ENCODE measurements around the gene SIAH3.
"Not testable (repeated sequence)": the region's sequence is repeated elsewhere in the genome, so short reads cannot be mapped to it uniquely, and the experiment has no call there.

DNA sequence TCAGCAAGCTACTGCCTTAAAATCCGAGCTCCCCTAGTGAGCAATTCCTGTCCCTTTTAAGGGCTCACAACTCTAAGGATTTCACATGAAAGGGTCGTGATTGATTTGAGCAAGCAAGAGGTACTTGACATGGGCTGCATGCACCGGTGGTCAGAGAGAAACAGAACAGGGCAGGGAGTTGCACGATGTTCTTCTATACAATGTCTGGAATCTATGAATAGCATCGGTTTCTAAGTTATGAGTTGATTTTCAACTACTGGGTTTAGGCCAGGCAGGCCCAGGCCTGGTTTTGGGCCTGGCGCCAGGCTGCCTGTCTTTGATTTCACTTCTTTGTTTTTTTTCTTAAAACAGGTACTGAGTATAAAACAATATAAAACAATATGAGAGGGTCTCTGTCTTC lies 19.6 kb upstream of the SIAH3 start:
- TF ChIP-seq, protein P1, sequence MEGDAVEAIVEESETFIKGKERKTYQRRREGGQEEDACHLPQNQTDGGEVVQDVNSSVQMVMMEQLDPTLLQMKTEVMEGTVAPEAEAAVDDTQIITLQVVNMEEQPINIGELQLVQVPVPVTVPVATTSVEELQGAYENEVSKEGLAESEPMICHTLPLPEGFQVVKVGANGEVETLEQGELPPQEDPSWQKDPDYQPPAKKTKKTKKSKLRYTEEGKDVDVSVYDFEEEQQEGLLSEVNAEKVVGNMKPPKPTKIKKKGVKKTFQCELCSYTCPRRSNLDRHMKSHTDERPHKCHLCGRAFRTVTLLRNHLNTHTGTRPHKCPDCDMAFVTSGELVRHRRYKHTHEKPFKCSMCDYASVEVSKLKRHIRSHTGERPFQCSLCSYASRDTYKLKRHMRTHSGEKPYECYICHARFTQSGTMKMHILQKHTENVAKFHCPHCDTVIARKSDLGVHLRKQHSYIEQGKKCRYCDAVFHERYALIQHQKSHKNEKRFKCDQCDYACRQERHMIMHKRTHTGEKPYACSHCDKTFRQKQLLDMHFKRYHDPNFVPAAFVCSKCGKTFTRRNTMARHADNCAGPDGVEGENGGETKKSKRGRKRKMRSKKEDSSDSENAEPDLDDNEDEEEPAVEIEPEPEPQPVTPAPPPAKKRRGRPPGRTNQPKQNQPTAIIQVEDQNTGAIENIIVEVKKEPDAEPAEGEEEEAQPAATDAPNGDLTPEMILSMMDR (IDR thresholded peaks at IDR 0.05) = not testable (repeated sequence)
- TF ChIP-seq POLR2A (IDR thresholded peaks at IDR 0.05); POLR2AphosphoS5 (IDR thresholded peaks at IDR 0.05); EP300 (IDR thresholded peaks at IDR 0.05; ENCODE audit: low read depth): not testable (repeated sequence)

All from transverse colon (tissue), 4 donors.